OCI-LY7 (cell line): ENCODE results near the gene PODXL2.

ENCODE experiments used
- EZH2phosphoT487 ChIP-seq: fragments of 200-600 bp; sonication (generic); IDR thresholded peaks from 2 replicates; pipeline ENCODE4 v1.6.1; 2018; ENCODE audit warnings: low read depth, borderline replicate concordance, mild to moderate bottlenecking, mixed run types, antibody characterized with exemption, low read length, moderate library complexity, mixed read lengths
- TF ChIP-seq, protein P1 (sequence below): fragments of 200-600 bp; sonication (generic); conservative IDR thresholded peaks from 2 replicates; pipeline ENCODE4 v1.5.1; 2014; ENCODE audit warnings: mild to moderate bottlenecking, antibody characterized with exemption, low read length, moderate library complexity, mixed read lengths

DNA sequence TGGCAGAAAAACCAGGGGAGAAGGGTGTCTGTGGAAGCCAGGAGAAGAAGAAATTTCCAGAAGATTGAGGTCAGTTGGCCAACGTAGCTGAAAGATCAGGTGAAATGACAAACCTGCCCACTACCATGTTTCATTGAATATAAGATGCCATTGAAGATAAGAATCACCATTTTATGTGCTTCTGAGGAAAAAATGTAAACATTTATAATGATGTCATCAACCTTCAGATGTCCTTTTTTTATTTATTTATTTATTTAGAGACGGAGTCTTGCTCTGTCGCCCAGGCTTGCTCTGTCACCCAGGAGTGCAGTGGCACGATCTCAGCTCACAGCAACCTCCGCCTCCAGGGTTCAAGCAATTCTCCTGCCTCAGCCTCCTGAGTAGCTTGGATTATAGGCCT is 4.9 kb upstream of the PODXL2 start:
- TF ChIP-seq, protein P1, sequence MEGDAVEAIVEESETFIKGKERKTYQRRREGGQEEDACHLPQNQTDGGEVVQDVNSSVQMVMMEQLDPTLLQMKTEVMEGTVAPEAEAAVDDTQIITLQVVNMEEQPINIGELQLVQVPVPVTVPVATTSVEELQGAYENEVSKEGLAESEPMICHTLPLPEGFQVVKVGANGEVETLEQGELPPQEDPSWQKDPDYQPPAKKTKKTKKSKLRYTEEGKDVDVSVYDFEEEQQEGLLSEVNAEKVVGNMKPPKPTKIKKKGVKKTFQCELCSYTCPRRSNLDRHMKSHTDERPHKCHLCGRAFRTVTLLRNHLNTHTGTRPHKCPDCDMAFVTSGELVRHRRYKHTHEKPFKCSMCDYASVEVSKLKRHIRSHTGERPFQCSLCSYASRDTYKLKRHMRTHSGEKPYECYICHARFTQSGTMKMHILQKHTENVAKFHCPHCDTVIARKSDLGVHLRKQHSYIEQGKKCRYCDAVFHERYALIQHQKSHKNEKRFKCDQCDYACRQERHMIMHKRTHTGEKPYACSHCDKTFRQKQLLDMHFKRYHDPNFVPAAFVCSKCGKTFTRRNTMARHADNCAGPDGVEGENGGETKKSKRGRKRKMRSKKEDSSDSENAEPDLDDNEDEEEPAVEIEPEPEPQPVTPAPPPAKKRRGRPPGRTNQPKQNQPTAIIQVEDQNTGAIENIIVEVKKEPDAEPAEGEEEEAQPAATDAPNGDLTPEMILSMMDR: no peak
- TF ChIP-seq EZH2phosphoT487: no peak
